GM18517 (cell line): Measurements from ENCODE around the gene MTHFSD.

Experiments
- ATAC-seq: cut with Tn5 transposase; IDR thresholded peaks from one replicate; pipeline ENCODE4 v1.9.1; 2021; ENCODE audit warnings: mild to moderate bottlenecking, moderate library complexity; ENCODE audit not compliant: unreplicated experiment

The MTHFSD gene

GRCh38 chr16:86584071-86584685 is 29.1 kb upstream of the MTHFSD start:
- no peak for ATAC-seq

- no peak for ATAC-seq
These were observed 26.4 kb upstream of the MTHFSD start for GRCh38 chr16:86581458-86581857.

- no peak for ATAC-seq
These were observed 25.7 kb upstream of the MTHFSD start for GRCh38 chr16:86580791-86581170.

- ATAC-seq, result no peak
These were observed 25.2 kb upstream of the MTHFSD start for GRCh38 chr16:86580063-86580790.

GRCh38 chr16:86579268-86580062 is 24.4 kb upstream of the MTHFSD start:
- no peak for ATAC-seq

GRCh38 chr16:86578611-86579267 is 23.7 kb upstream of the MTHFSD start:
- no peak for ATAC-seq

GRCh38 chr16:86578061-86578599 is 23.1 kb upstream of the MTHFSD start, which contains the start of gene FOXL1:
TSS of gene FOXL1 (plus strand) at chr16:86578549. CDS start at chr16:86578724, 175 bp downstream.
- ATAC-seq, result no peak

GRCh38 chr16:86577314-86577971 is 22.4 kb upstream of the MTHFSD start:
- no peak for ATAC-seq

- no peak for ATAC-seq
These were observed 21.7 kb upstream of the MTHFSD start for GRCh38 chr16:86576591-86577313.

- ATAC-seq, result no peak
These were observed 20.9 kb upstream of the MTHFSD start for GRCh38 chr16:86575754-86576557.

- ATAC-seq, result no peak
These were observed 20.2 kb upstream of the MTHFSD start for GRCh38 chr16:86575095-86575685.

GRCh38 chr16:86574646-86575045 is 19.6 kb upstream of the MTHFSD start:
- ATAC-seq, result no peak

- ATAC-seq, result no peak
These were observed 18.8 kb upstream of the MTHFSD start for GRCh38 chr16:86573646-86574508.

GRCh38 chr16:86573215-86573614 is 18.2 kb upstream of the MTHFSD start:
- ATAC-seq, result no peak

- ATAC-seq, result no peak
These were observed 17.6 kb upstream of the MTHFSD start for GRCh38 chr16:86572606-86573005.

- ATAC-seq, result no peak
These were observed 17.0 kb upstream of the MTHFSD start for GRCh38 chr16:86572041-86572521.

GRCh38 chr16:86571530-86571915 is 16.5 kb upstream of the MTHFSD start:
- no peak for ATAC-seq
